WTC11 (cell line): ENCODE data around the gene WDR76. TPM values are rescaled to one million over a fixed set of nuclear protein-coding genes. Genes with fewer than 3 reads are reported as not detected.

ENCODE experiments used
- ATAC-seq: fragments of 200-7000 bp; cut with Tn5 transposase; 2 replicates; pipeline ENCODE4 v1.10.0; 2021; ENCODE audit warnings: mild to moderate bottlenecking, moderate library complexity
- CTCF ChIA-PET: fragments of 300-600 bp; sonication (Branson Sonifier 250); formaldehyde crosslinking; loops from one replicate; lab custom pipeline; 2021; ENCODE audit warnings: antibody characterized with exemption; lab: Charles Lee
- POLR2A ChIA-PET: fragments of 350-600 bp; sonication (Branson Sonifier 250); formaldehyde crosslinking; loops from one replicate; lab custom pipeline; 2021; ENCODE audit warnings: antibody characterized with exemption; lab: Charles Lee
- DNase-seq: peaks from one replicate; pipeline ENCODE4 v3.0.0; 2021; ENCODE audit warnings: low spot score
- H3K27ac Mint-ChIP-seq: 2 replicates; pipeline ENCODE4 v1.8.0; 2021; ENCODE audit warnings: mixed read lengths
- H3K27me3 Mint-ChIP-seq: 2 replicates; pipeline ENCODE4 v1.8.0; 2021; ENCODE audit warnings: low read depth, mild to moderate bottlenecking, moderate library complexity, mixed read lengths
- H3K36me3 Mint-ChIP-seq: 2 replicates; pipeline ENCODE4 v1.8.0; 2021; ENCODE audit warnings: mixed read lengths
- H3K4me1 Mint-ChIP-seq: 2 replicates; pipeline ENCODE4 v1.8.0; 2022; ENCODE audit warnings: mixed read lengths
- H3K4me3 Mint-ChIP-seq: 2 replicates; pipeline ENCODE4 v1.8.0; 2021; ENCODE audit warnings: mild to moderate bottlenecking, moderate library complexity, mixed read lengths
- H3K9me3 Mint-ChIP-seq: 2 replicates; pipeline ENCODE4 v1.8.0; 2021; ENCODE audit warnings: mixed read lengths
- AR ChIP-seq: fragments of 250-450 bp; sonication (Bioruptor Pico); IDR thresholded peaks from 2 replicates; pipeline ENCODE4 v1.9.0; 2021; ENCODE audit warnings: mild to moderate bottlenecking
- ATF1 ChIP-seq: sonication (generic); formaldehyde crosslinking; IDR thresholded peaks from 2 replicates; pipeline ENCODE4 v1.8.1; 2023; ENCODE audit warnings: mild to moderate bottlenecking, moderate library complexity, missing genetic modification reagents
- ATF3 ChIP-seq: sonication (generic); formaldehyde crosslinking; conservative IDR thresholded peaks from 2 replicates; pipeline ENCODE4 v1.8.1; 2022; ENCODE audit warnings: mild to moderate bottlenecking, missing genetic modification reagents
- CREB1 ChIP-seq: sonication (generic); formaldehyde crosslinking; IDR thresholded peaks from 2 replicates; pipeline ENCODE4 v1.8.0; 2023; ENCODE audit warnings: mild to moderate bottlenecking, missing genetic modification reagents
- E2F1 ChIP-seq: sonication (generic); formaldehyde crosslinking; IDR thresholded peaks from 2 replicates; pipeline ENCODE4 v1.8.0; 2022; ENCODE audit warnings: mild to moderate bottlenecking, missing genetic modification reagents
- E2F5 ChIP-seq: sonication (generic); formaldehyde crosslinking; IDR thresholded peaks from 2 replicates; pipeline ENCODE4 v1.8.1; 2022; ENCODE audit warnings: mild to moderate bottlenecking, moderate library complexity, missing genetic modification reagents
- ERG ChIP-seq: fragments of 250-450 bp; sonication (Bioruptor Pico); IDR thresholded peaks from 2 replicates; pipeline ENCODE4 v1.8.0; 2021; ENCODE audit warnings: mild to moderate bottlenecking
- ESRRA ChIP-seq: sonication (generic); formaldehyde crosslinking; IDR thresholded peaks from 2 replicates; pipeline ENCODE4 v1.8.1; 2022; ENCODE audit warnings: mild to moderate bottlenecking, missing genetic modification reagents, borderline replicate concordance
- ETV6 ChIP-seq: sonication (generic); formaldehyde crosslinking; IDR thresholded peaks from 2 replicates; pipeline ENCODE4 v1.8.1; 2022; ENCODE audit warnings: mild to moderate bottlenecking, missing genetic modification reagents
- FOXK1 ChIP-seq: sonication (generic); formaldehyde crosslinking; IDR thresholded peaks from 2 replicates; pipeline ENCODE4 v1.8.0; 2022; ENCODE audit warnings: mild to moderate bottlenecking, moderate library complexity, missing genetic modification reagents
- FOXP4 ChIP-seq: sonication (generic); formaldehyde crosslinking; IDR thresholded peaks from 2 replicates; pipeline ENCODE4 v1.8.0; 2022; ENCODE audit warnings: mild to moderate bottlenecking, missing genetic modification reagents
- GRHL2 ChIP-seq: fragments of 250-450 bp; sonication (Bioruptor Pico); IDR thresholded peaks from 2 replicates; pipeline ENCODE4 v1.8.0; 2022; ENCODE audit warnings: mild to moderate bottlenecking, moderate library complexity; ENCODE audit not compliant: insufficient replicate concordance, severe bottlenecking
- GTF2I ChIP-seq: fragments of 250-450 bp; sonication (Bioruptor Pico); conservative IDR thresholded peaks from 2 replicates; pipeline ENCODE4 v1.4.0; 2021; ENCODE audit warnings: mild to moderate bottlenecking
- MAX ChIP-seq: sonication (generic); formaldehyde crosslinking; IDR thresholded peaks from 2 replicates; pipeline ENCODE4 v1.8.0; 2022; ENCODE audit warnings: mild to moderate bottlenecking, missing genetic modification reagents
- NFYB ChIP-seq: sonication (generic); formaldehyde crosslinking; conservative IDR thresholded peaks from 2 replicates; pipeline ENCODE4 v1.8.0; 2022; ENCODE audit warnings: low read depth, missing genetic modification reagents
- NR2C2 ChIP-seq: sonication (generic); formaldehyde crosslinking; IDR thresholded peaks from 2 replicates; pipeline ENCODE4 v1.8.0; 2022; ENCODE audit warnings: mild to moderate bottlenecking, missing genetic modification reagents
- PREB ChIP-seq: sonication (generic); formaldehyde crosslinking; IDR thresholded peaks from 2 replicates; pipeline ENCODE4 v1.8.1; 2022; ENCODE audit warnings: mild to moderate bottlenecking, missing genetic modification reagents, moderate library complexity, borderline replicate concordance
- SOX15 ChIP-seq: fragments of 250-450 bp; sonication (Bioruptor Pico); IDR thresholded peaks from 2 replicates; pipeline ENCODE4 v1.9.0; 2021; ENCODE audit warnings: mild to moderate bottlenecking
- SP1 ChIP-seq: sonication (generic); formaldehyde crosslinking; conservative IDR thresholded peaks from 2 replicates; pipeline ENCODE4 v1.8.1; 2022; ENCODE audit warnings: missing genetic modification reagents
- ZNF121 ChIP-seq: sonication (generic); formaldehyde crosslinking; IDR thresholded peaks from 2 replicates; pipeline ENCODE4 v1.8.0; 2023; ENCODE audit warnings: missing genetic modification reagents
- ZNF138 ChIP-seq: sonication (generic); formaldehyde crosslinking; conservative IDR thresholded peaks from 2 replicates; pipeline ENCODE4 v1.8.1; 2022; ENCODE audit warnings: mild to moderate bottlenecking, moderate library complexity, missing genetic modification reagents
- ZNF232 ChIP-seq: sonication (generic); formaldehyde crosslinking; IDR thresholded peaks from 2 replicates; pipeline ENCODE4 v1.8.0; 2022; ENCODE audit warnings: mild to moderate bottlenecking, missing genetic modification reagents
- ZNF317 ChIP-seq: sonication (generic); formaldehyde crosslinking; IDR thresholded peaks from 2 replicates; pipeline ENCODE4 v1.8.1; 2023; ENCODE audit warnings: low read depth, mild to moderate bottlenecking, moderate library complexity, missing genetic modification reagents, borderline replicate concordance
- total RNA-seq: library from RNA; stranded (reverse); gene quantifications from 3 replicates; pipeline ENCODE4 v1.2.3, GENCODE V29; 2021

Gene WDR76
- total RNA-seq, 1 experiment from 2014 or later = 16.2 TPM

- Mint-ChIP-seq H3K4me3 (no peak overlapping the region), H3K27me3 (no peaks in the 10 kb centered on the region; the same call in 1 of the 2 replicates), H3K9me3 (no peaks in the 10 kb centered on the region), H3K4me1 (peaks cover 9% of the 10 kb centered on the region; the same call in 1 of the 2 replicates), H3K36me3 (peaks cover 20% of the 10 kb centered on the region), H3K27ac (no peak overlapping the region)
- TF ChIP-seq SOX15 (CRISPR knock-in tag) = no peak
- TF ChIP-seq ATF1 (CRISPR knock-in tag) = no peak
- TF ChIP-seq ERG (CRISPR knock-in tag) = no peak
- no peak for TF ChIP-seq GTF2I
- TF ChIP-seq PREB (CRISPR knock-in tag) = no peak
- no peak for TF ChIP-seq ZNF317
- TF ChIP-seq SP1 (CRISPR knock-in tag) = no peak
- no peak for TF ChIP-seq AR
- TF ChIP-seq FOXK1 (CRISPR knock-in tag) = no peak
- TF ChIP-seq E2F1 (CRISPR knock-in tag) = no peak
- TF ChIP-seq CREB1 (CRISPR knock-in tag) = no peak
- TF ChIP-seq NR2C2 = no peak
- no peak for TF ChIP-seq ZNF138 (CRISPR knock-in tag)
- TF ChIP-seq ZNF232 (CRISPR knock-in tag) = no peak
- no peak for TF ChIP-seq NFYB
- no peak for TF ChIP-seq ESRRA (CRISPR knock-in tag)
- TF ChIP-seq E2F5 (CRISPR knock-in tag) = no peak
- TF ChIP-seq ATF3 (CRISPR knock-in tag) = no peak
- DNase-seq (no peak), ATAC-seq (no peak)
- ChIA-PET CTCF (interaction anchor here (2.7 kb wide), 1 partner anchor 26 kb away, joined by 7 read pairs; no protein-coding TSS in a partner anchor), POLR2A (no interaction called here)
These were observed 86.4 kb downstream of the WDR76 start for GRCh38 chr15:43913026-43913780.

GRCh38 chr15:43913941-43914340, 87.1 kb downstream of the WDR76 start:
- H3K9me3 Mint-ChIP-seq = no peaks in the 10 kb centered on the region
- ChIA-PET POLR2A (no interaction called here), CTCF (interaction anchor here (2.7 kb wide), 1 partner anchor 25 kb away, joined by 7 read pairs; no protein-coding TSS in a partner anchor)
- no peak for ATAC-seq
- H3K27ac Mint-ChIP-seq = no peak overlapping the region
- no peak overlapping the region for H3K4me3 Mint-ChIP-seq
- H3K27me3 Mint-ChIP-seq = no peaks in the 10 kb centered on the region; the same call in 1 of the 2 replicates
- peaks cover 21% of the 10 kb centered on the region for H3K36me3 Mint-ChIP-seq
- peaks cover 10% of the 10 kb centered on the region for H3K4me1 Mint-ChIP-seq
- DNase-seq = no peak
- TF ChIP-seq GRHL2 (CRISPR knock-in tag) (no peak), ETV6 (CRISPR knock-in tag) (no peak), MAX (CRISPR knock-in tag) (no peak), FOXP4 (CRISPR knock-in tag) (no peak), ZNF121 (CRISPR knock-in tag) (no peak), SP1 (CRISPR knock-in tag) (no peak)
